Measurements from ENCODE around the gene OR52N4. TPM values are rescaled to one million over a fixed set of nuclear protein-coding genes. Genes with fewer than 3 reads are reported as not detected.

Gene OR52N4
- total and polyA plus RNA-seq, 2 of the 8 experiments (the other 6 are each of a cell fraction or from before 2014, with no cell fraction given) = 3.7 TPM; not detected in 1

DNA sequence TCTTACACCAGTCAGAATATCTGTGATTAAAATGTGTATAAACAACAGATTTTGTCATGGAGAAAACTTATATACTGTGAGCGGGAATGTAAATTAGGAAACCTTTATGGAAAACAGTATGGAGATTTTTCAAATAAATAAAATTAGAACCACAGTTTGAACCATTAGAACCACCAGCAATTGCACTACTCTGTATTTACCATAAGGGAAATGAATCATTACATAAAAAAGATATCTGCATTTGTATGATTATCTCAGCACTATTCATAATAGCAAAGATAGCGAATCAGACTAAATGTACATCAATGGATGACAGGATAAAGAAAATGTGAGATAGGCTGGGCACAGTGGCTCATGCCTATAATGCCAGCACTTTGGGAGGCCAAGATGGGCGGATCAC, 7.4 kb upstream of the OR52N4 start (continued):
- no peak for TF ChIP-seq EZH2 (IDR thresholded peaks at IDR 0.05; ENCODE audit: low read depth, low read length, severe bottlenecking)
- TF ChIP-seq RBBP5 (IDR thresholded peaks at IDR 0.05; ENCODE audit: borderline replicate concordance, low read depth, low read length) = no peak
- TF ChIP-seq, protein P1, sequence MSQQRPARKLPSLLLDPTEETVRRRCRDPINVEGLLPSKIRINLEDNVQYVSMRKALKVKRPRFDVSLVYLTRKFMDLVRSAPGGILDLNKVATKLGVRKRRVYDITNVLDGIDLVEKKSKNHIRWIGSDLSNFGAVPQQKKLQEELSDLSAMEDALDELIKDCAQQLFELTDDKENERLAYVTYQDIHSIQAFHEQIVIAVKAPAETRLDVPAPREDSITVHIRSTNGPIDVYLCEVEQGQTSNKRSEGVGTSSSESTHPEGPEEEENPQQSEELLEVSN (IDR thresholded peaks at IDR 0.05) = no peak
- TF ChIP-seq SP1 (IDR thresholded peaks at IDR 0.05; ENCODE audit: low read depth, low read length) = no peak
- TF ChIP-seq CREB1 (IDR thresholded peaks at IDR 0.05) = no peak
- no peak for TF ChIP-seq CBX5 (IDR thresholded peaks at IDR 0.05; ENCODE audit: low read depth, low read length)
- TF ChIP-seq POU5F1 (IDR thresholded peaks at IDR 0.05; ENCODE audit: low read depth, low read length) = no peak
- TF ChIP-seq SIN3A (conservative IDR thresholded peaks at IDR 0.05 in 1 of 2, IDR thresholded peaks at IDR 0.05 in 1 of 2; ENCODE audit: low read depth in 1 of 2, low read length in 2 of 2) = no peak
- no peak for TF ChIP-seq YY1 (IDR thresholded peaks at IDR 0.05; ENCODE audit: low read depth, low read length)

Measured in H1 (cell line).